Amniotic stem cell (primary cell): ENCODE data around the gene UPP2.

ENCODE experiments used
- DNase-seq: peaks from one replicate; lab custom pipeline; 2025; lab: John Stamatoyannopoulos, UW

Gene UPP2

GRCh38 chr2:158101384-158101926, at the start of gene UPP2:
TSS of gene UPP2 (plus strand) at chr2:158101876. CDS start at chr2:158102064, 188 bp downstream.
- DNase-seq: no peak

- DNase-seq: no peak
These were observed 48.9 kb upstream of the UPP2 start for GRCh38 chr2:158052761-158053160.

DNA sequence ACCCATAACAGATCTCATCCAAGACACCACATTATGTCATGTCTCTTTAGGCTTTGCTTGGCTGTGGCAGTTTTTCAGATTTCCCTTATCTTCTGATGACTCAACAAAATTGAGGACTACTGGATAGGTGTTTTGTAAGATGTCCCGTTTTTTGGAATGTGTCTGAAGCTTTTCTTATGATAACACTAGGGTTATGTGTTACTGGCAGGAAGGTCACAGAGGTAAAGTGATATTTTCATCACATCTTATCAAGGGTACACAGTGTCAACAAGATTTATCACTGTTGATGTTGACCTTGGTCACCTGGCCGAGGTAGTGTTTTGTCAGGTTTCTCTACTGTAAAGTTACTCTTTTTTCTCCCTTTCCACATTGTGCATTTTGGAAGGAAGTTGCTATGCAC, 44.8 kb upstream of the UPP2 start:
- DNase-seq: no peak

DNA sequence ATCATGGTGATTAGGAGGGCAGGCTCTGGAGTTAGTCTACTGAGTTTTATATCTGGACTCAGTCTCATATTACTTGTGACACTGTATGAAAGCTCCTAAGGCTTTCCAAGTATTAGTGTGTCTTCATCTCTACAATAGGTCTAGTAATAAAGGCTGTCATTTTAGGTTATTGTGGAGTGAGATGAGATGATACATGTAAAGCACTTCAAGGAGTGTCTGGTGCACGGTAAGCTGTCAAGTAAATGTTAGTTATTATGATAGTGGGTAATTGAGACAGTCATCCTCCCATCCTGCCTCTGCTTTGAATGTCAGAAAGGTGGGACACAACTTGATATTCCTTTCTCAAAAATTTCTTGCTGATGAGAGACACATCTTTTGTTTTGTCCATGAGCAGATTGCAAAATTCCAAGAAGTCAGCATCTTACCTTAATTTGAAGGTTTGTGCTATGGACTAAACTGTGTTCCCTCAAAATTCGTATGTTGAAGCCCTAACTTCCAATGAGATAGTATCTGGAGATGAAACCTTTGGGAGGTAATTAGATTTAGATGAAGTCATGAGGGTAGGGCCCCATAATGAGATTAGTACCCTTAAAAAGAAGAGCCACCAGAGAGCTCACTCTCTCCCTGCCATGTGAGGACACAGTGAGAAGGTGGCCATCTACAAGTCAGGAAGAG, 41.4 kb upstream of the UPP2 start:
- DNase-seq: no peak

DNA sequence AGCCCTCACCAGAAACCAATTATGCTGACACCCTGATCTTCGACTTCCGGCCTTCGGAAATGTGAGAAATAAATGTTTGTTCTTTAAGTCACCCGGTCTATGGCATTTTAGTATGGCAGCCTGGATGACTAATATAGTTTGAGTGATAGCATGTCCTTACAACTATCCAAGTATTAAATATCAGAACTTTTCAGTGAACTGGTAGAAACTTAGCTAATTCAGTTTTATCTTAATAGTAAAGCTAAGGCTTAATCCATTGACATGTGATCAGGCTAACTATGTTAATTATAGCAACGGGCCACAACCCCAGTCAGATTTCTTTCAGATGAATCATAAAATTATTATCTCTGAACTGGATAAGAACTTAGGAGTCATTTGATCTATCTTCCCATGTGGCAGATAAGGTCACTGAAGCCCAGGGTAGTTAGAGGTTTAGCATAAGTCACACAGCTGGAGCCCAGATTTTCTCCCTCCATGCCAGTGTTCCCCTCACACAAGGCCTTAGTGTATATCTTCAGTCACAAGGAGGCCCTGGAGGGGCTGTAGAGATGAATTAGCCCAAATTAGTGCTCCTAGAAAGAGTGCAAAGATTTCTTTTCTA, 40.7 kb upstream of the UPP2 start:
- no peak for DNase-seq

DNA sequence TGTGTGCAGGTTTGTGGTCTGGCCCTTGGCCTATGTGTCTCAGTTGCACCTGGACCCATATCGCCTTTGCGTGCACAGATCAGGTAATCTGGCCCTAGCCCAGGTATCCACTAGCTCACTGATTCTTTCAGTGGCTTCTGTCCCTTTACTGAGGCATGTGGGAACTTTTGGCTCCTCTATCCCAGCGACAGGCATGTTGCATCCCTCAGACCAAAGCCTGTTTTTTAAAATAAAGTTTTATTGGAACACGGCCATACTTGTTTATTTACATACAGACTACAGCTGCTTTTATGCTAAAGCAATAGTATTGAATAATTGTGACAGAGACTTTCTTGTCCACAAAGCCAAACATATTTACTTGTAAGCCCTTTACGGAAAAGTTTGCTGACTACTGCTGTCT, 39.9 kb upstream of the UPP2 start:
- no peak for DNase-seq

DNA sequence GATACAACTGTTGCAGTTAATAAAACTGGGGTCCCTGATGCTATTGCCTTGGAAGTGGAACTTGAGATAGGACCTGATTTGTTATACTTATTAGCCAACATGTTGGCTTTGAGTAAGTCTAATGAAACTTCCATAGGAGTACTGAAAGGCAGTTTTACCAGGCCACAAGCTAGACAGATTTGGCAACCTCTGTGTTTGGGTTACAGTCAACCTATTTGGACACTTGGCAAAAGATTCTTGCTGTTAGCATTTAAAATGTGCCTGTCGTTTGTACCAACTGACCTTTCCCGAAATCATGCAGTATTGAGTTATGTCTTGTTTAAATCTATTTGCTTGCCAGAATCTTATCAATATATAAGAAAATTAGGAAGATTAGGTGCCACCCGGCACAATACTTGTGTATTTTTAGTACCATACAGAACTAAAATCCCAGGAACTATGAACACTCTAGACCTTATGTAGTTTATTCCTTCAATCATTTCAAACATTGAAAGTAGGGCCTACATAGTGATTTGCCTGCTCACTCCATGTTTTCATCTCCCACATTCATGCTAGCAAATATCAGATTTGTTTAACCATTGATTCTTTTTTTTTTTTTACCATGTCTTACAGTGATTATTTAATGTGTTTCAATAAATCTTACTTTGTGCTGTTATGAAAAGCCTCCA, 35.5 kb upstream of the UPP2 start:
- no peak for DNase-seq

GRCh38 chr2:158071018-158071417, 30.7 kb upstream of the UPP2 start:
- no peak for DNase-seq

DNA sequence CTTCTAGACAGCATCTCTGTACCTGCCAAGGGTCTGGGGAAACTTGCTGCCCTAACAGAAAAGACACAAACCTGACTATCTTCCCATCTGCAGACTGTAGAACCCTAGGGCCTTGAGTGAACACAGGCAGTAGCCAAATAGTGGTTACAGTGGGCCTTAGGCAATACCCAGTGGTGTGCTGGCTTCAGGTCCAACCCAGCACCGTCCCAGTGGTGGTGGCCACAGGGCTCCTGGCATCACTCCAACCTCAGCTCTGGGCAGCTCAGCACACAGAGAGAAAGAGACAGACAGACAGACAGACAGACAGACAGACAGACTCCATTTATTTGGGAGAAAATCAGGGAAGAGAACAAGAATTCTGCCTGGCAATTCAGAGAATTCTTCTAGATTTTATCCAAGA, 29.3 kb upstream of the UPP2 start:
- no peak for DNase-seq

- no peak for DNase-seq
These were observed 22.0 kb upstream of the UPP2 start for GRCh38 chr2:158079672-158080071.

- DNase-seq: no peak
These were observed 13.6 kb upstream of the UPP2 start for GRCh38 chr2:158088093-158088492.

DNA sequence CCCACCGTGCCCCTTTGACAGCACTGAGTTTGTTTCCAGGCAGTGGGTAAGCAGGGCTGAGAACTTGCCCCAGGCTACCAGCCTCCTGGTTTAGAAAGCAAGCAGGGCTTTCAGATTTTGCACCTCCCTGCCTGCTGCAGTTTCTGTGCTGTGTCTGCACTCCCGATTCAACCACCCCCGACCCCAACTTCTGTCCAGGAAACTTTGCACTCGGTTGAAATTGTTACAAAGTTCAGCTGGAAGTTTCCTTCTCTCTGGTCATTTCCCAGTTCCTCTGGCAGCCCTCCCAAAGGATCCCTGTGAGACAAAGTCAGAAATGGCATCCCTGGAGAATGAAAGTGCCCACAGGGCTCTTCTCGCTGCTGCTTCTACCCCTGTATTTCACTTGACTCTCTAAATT, 12.4 kb upstream of the UPP2 start:
- DNase-seq: no peak

DNA sequence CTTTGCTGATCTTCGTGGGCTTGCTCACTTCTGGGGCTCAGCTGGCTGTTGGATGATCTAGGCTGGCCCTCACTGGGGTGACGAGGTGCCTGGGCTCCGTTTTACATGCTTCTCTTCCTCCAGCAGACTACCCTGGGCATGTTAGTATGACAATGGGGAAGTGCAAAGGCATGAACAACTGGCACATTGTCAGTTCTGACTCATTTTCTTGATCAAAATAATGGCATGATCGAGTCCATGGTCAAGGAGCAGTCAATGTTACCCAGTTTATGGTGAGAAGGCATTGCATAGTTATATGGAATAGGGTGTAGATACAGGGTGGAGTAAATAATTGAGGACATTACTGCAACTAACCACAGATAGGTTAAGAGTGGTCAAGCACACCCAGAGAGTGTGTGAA, 10.0 kb upstream of the UPP2 start:
- DNase-seq: no peak

GRCh38 chr2:158094487-158095092, 7.1 kb upstream of the UPP2 start:
- DNase-seq: no peak

DNA sequence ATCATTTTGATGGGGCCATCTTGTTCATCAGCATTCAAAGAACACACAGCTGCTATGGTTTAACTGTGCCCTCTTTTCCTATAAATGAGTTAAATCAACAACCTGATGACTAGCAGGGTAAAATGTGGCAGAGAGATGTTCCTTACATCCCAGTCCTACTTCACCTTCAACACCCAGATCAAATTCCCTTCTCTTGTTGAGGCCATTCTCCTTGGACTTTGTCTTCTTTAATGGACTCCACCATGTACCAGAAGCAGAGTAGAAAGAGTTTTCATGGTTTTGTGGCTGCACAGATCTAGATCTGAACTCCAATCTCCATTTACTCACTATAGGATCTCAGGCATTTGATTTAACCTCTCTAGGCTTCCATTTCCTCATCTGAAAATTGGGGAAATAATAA, 6.4 kb upstream of the UPP2 start:
- no peak for DNase-seq

DNA sequence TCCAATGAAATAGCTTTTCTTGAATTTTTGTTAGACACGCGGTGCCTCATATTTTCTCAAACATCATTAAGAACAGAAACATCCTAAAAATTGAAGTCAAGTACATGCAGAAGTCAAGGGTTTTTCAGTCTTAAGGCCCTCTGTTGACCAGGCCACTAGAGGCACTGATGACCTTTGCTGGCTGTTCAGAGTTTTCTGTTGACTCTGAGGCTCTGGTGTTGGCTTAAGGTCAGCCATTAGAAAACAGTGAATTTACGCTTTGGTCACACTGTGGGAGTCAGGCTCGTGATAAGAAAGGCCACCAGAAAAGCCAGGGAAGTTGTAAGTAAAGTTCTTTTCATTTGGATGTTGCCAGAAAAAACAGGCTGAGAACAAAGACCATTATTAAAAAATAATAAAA, 5.8 kb upstream of the UPP2 start:
- no peak for DNase-seq

DNA sequence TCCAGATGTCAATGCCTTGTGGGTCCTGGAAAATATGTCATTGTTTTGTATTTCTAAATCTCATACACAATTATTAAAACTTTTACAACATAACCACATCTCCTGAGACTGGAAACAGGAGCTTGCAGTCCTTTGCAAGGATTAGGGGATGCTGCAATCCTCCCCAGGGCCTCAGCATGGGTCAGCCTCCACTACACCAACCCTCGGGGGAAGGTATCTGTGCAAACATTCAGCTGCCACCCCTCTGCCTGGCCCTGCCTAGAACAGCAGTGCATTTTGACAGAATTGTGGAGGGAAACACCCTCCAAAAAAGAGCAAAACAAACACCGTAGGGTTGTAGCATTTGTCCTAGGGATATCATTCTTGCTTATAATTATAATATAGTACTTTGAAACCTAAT, 4.2 kb upstream of the UPP2 start:
- DNase-seq: no peak

GRCh38 chr2:158098178-158098577, 3.5 kb upstream of the UPP2 start:
- no peak for DNase-seq

DNA sequence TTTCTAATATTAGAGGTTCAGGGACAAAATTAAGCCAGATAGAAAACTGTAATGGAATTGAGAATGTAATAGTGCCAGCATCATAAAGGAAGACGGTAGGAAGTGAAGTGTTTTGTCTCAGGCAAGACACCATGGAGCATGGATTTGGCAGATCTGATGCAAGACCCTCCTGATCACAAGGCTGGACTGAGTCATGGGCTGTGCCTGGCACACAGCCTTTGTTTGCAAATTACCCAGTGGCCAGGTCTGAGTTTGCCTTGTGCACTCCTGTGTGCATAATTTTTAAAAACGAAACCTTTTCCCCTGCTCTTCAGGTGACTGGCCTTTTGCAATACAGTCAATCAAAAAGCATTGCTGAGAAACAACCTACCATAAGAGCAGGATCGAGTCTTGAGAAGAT, 2.0 kb upstream of the UPP2 start:
- no peak for DNase-seq

DNA sequence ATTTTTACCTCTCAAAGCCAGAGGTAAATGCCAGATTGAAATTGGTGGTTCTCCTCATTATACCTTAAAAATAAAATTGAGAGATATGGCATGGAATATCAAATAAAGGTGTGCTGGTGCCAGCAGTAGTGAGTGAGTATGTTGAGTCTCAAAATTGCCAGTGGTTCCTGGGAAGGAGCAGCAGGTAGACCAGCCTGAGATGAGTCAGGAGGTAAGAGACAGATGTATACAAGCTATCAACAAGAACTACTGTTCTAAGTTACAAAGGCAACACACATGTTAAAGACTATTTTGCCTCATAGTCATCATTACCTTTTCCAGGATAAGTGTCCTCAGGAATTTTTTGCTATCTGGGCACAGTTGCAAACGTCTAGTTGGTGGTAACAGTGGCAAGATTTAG, 1.3 kb upstream of the UPP2 start:
- no peak for DNase-seq

DNA sequence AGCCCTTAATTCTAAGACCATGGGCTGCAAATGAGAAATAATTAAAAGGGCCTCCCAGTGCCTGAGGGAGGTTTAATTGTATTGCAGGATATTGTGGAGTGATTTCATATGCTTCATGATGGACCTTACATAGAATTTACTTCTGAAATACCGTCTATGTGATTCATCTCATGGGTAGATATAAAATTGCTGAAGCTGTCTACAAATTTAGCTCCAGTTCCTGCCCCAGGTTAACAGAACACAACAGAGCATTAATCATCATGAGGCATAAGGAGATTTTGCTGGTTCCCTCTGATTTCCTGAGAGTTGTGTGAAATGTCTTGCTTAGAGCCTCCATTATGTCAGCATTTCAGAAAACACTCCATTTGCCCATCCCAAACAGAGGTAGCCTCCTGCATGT, 770 bp downstream of the UPP2 start:
- DNase-seq: no peak

DNA sequence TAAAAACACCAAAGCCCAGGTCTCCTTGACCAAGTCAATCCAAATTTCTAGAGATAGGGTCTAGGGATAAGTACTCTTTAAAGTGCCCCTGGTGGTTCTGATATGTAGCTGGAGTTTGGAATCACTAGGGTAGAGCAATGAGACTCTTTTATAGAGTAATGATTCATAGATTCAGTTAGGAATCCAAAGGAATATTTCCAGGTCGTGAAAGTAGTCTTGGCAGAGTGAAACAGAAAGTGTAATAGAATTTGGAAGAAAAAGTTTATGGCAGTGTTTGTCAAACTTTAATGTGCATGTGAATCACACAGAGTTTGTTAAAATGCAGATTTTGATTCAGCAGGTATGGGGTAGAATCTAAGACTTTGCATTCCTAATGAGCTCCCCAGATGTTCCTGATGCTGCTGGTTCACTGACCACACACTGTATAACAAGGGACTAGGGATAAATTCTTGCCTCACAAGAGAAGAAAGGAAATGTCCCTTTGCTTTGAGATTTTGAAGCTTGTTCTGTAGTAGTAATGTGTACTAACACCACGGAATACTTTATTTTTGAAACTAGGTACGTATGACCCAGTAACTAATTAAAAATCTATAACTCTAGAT, 1.8 kb downstream of the UPP2 start:
- DNase-seq: no peak

DNA sequence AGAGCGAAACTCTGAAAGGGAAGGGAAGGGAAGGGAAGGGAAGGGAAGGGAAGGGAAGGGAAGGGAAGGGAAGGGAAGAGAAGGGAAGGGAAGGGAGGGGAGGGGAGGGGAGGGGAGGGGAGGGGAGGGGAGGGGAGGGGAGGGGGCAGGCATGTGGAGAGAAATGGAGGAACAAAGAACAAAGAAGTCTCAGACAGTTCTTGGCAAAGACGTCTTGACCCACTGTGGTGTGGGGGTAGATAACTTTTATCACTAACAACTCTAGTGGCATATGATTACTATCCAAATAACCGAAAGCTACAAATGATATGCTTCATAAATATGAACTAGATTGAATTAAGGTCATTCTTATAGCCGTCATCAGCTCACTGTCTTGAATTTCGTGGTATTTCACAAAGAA, 3.2 kb downstream of the UPP2 start:
- DNase-seq: no peak
